Measurements from ENCODE around the gene ITGB5.
"Not testable (repeated sequence)": the region's sequence is repeated elsewhere in the genome, so short reads cannot be mapped to it uniquely, and the experiment has no call there.

Gene ITGB5

DNA sequence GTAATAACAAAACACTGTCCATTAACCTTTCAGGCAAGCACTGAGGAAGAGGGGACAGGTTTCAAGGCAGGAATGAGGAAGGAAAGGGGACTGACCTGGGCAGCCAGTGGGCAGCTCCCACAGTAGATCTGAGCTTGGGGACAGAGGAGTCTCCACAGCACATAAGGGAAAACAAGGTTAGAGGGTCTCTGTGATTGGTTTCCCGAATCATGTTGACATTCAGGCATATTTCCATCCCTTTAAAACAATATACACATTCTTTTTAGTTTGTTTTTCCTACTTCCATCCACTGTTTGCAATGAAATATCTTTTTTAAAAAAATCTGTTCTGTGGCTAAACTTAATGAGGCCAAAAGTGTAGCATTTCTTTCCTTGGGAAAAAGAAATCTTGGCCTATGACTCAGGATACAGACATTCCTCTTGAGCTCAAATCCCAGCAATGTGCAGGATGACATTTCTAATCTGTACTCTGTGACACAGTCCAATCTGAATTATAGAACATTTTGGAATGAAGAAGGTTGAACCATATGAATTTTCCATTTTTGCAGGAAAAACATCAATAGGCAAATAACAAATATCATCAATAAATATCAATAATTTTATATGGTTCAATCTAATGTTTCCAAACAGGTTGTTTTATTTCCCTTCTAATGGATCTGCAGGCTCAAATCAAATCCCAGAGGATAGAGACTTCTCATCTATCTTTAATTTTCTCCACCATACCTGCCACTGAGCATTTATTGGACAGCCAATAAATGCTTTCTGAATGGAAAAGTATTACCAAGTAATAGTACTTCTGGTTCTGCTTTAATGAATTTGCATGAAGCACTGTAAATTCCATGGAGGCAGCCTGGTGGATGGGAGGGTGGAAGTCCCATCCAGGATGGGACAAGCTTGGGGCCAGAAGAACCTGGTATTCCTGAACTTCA, 54.1 kb downstream of the ITGB5 start:
- no peak for FAIRE-seq

DNA sequence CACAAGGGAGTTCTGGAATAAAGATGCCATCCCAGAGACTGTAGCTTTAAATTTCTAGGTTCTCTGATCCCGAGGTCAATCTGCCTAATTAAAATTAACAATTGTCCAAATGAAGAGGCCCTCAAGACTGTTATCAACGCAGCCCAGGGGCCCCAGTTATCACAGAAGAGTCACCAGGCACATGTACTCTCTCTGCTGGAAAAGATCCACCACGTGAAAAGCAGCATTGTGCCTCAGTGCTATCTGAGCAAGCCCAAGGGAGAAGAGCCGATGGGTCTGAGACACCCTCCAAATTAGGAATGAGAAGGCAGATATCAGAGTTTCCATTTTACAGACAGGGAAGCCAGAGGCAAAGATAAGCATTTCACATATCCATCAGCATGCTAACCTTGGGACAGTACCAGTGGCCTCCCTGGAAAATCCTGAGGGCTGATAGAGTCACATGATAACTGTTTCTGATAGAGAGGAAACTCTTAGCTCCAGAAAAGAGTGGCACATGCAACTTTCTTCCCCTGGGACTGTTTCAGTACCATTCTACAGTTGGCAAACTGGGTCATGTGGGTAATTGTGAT, 55.5 kb downstream of the ITGB5 start:
- no peak for FAIRE-seq

DNA sequence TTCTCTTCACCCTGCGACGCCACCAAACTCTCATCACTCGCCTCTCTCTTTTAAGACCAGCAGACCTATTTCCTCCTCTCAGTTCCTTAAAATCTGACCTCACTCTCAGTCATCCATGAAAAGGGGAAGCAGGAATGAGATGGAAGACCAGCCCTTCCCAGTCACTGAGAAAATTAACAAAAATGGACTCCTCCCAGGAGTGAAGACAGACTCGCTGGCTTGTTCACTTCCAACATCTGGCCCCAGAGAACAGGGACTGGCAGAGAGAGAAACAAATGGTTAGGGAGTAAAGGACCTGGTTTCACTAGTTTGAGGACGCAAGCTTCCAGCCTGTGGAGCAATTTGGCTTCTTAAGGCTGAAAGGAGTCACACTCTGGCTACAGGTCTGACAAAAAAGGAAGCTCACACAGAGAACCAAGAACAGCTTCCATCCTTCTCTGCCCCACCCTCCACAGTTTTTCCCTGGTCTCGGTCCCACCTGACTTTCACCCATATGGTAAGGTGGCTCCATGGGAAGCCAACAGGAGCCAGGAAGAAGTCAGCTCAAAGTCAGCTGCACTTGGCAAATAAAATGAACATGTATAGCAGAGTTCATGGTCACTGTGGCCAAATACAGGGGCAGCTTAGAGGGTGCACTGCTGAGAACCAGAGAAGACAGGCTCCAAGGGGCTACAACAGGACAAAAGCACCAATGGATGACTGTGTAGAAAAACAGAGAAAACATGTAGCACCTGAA, 57.2 kb downstream of the ITGB5 start:
- FAIRE-seq, result no peak

DNA sequence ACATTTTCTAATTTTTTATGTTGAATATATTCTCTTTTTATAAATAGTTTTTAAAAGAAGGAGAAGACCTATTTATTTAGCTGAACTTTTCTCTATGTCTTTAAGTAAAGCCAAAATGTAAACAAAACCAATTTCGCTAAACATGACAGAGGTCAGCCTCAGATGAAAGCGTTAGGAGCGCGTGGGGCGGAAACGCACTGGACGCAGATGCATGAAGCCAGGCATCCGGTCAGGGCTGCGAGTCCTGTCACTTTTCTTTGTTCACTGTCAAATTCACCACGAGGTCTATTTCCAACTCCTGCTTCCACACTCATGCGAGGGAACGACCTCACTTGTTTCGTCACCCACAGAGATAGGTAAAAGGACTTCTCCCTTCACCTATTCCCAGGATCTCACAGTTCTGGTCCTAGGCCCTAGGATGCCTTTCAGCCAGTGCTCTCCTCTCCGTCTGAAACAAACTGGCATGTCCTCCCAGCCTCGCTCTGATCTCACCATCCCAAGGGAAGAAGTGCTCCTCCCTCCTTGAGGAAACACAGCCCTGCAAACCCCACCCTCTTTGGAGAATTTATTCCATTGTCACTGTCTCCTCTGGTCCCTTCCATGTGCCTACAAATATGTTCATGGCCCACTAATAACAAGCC, 57.9 kb downstream of the ITGB5 start:
- FAIRE-seq, result no peak

DNA sequence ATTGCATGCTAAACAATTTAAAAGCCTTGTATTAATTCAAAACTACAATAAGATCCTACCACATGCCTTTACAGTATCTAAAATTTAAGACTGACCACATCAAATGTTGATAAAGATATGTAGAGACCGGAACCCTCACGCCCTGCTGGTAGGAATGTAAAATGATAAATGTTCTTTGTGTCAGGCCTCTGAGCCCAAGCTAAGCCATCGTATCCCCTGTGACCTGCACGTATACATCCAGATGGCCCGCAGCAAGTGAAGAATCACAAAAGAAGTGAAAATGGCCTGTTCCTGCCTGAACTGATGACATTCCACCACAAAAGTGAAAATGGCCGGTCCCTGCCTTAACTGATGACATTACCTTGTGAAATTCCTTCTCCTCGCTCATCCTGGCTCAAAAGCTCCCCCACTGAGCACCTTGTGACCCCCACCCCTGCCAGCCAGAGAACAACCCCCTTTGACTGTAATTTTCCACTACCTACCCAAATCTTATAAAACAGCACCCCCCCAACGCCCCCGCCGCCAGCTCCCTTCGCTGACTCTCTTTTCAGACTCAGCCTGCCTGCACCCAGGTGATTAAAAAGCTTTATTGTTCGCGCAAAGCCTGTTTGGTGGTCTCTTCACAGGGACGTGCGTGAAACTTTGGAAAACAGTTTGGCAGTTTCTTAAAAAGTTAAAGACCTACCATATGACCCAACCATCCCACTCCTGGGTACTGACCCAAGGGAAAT, 59.5 kb downstream of the ITGB5 start:
- FAIRE-seq, result not testable (repeated sequence)

DNA sequence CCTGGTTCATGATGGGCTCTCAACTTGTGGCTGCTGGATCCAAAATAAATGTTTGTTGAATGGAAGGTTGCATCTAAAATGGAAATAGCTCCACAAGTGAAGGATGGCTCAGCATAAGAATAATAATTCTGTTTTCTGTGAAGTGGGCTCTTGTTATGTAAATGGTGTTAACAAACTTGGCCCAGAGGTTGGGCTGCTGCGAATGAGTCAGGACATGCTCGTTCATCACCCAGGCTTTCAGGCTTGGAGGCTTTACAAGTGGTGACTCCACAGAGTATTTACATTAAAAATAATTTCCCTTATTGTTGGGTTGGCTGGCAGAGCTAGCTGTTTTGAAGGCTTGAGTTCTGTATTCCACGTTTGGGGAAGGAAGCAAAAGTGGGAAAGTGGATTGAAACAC, 60.5 kb downstream of the ITGB5 start:
- FAIRE-seq, result no peak

DNA sequence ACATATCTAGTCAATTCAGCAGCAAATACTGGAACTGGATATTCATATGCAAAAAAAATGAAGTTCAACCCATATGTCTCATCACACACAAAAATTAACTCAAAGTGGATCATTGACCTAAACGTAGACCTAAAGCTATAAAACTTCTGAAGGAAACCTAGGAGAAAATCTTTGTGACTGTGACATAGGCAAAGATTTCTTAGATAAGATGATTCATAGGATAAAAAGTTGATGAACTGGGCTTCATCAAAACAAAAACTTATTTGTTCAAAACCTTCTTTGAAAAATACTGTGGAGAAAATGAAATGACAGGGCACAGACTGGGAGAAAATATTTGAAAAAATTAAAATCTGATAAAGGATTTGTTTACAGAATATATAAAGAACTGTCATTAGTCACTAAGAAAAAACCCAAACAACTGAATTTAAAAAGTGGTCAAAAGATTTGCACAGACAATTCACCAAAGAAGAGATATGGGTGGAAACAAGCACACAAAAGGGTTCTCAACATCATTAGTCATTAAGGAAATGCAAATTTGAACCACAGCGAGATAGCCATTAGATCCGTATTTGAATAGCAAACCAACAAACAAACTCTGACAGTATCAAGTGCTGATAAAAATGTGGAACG, 62.8 kb downstream of the ITGB5 start:
- no peak for FAIRE-seq

DNA sequence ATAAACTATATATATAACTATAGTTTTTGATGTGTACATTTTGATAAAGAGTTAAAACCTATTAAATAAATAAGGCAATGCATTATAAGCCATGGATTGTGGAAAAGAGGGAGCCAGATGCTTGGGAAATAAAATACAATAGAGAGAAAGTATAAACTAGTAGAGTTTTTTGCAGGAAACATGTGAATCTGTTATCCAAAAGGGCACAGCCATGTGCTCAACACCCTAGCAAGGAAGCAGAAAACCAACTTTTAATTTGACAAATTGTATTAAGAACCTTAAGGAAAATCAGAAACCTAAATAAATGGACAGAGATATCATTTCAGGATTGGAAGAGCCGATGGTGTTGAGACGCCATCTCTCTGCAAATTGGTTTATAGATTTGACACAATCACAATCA, 63.5 kb downstream of the ITGB5 start:
- no peak for FAIRE-seq

DNA sequence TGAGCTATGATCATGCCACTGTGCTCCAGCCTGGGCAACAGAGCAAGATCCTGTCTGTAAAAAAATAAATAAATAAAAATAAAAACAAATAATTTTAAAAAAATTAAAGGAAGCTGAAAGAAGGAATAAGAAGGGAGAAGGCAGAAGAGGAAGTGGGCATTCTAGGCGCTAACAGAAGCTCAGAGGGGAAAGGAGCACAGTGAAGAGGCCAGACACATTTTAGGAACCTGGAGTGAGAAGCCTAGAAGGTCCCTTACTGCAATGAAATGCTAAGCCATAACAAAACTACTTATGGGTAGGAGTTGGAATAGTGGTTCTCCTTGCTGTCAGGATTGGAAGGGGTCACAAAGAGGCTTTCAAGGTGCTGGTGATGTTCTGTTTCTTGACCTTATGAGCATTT, 64.0 kb downstream of the ITGB5 start:
- FAIRE-seq, result no peak

DNA sequence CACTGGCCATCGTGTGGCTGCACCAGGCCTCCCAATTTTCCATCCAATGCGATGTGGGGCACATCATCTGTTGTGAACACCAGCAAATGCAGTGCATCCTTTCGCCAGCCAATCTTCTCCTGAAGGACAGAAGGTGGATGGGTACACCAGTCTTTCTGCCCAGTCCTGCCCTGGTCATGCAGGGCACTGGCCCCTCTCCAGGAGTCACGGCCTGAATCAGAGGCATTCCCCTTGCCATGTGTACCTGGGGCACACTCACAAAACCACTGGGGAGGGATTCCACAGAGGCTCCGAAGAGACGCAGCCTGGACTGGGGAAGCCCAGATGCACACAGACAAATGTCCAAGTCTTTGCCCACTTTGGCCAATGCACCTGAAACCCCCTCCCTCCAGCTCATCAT, 65.8 kb downstream of the ITGB5 start:
- FAIRE-seq, result no peak

DNA sequence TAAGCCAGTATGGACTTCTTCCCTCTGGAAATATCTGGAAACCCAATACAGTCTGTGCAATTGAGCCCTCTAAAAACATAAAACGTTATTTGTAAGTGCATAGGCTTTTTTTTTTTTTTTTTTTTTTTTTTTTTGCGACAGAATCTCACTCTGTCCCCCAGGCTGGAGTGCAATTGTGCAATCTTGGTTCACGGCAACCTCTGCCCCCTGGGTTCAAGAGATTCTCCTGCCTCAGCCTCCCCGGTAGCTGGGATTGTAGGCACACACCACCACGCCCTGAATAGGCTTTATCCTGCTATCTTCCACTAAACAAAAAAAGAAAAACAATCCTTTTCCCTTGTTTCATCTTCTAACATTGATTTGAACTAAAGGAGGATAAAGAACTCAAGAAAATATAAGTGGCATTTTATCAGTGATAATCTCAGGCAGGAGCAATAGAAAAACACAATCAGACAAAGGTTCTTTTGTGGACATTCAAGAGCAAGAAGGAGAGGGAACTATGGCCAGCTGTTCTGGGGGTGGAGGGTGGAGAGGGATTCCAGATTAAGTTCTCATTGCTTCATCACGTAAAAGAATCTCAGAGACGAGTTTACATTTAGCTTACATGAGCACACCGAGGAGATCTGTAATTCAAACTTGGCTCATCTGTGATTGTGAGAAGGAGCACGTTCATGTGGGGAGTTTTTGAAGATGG, 68.6 kb downstream of the ITGB5 start:
- FAIRE-seq, result no peak

DNA sequence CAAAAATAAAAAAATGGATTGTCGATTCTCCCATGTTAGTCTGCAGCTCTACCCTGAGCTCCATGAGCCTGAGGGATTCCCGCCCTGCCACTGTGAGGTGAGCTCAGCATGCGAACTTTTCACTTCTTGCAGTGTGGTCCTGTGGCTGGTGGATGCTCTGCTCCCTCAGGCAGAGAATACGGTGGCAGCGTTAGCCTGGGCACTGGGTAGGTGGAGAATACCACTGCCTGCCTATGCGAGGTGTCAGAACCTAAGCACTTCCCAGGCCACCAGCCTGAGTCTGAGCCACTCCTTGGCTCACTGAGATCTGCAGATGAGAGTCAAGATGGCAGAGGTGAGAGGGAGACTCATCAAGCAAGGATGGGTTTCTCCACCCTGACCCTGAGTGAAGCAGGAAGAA, 70.1 kb downstream of the ITGB5 start:
- no peak for FAIRE-seq

DNA sequence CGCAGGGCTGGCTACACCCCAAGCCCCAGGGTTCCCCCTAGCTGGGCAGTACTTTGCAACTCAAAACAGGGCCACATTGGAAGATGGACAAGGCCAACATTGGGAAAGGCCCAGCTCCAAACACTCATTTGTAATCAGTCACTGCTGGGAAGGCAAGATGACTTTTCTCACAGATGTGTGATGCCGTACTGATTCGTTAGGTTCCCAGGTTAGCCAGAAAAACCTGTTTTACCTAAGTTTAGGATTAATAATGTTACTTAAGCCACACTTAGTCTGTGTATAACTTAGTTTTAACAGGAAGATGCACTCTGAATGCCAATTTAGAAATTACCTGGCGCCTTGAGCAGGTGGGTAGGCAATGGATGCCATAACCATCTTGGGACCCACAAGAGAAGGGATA, 71.0 kb downstream of the ITGB5 start:
- FAIRE-seq, result no peak

DNA sequence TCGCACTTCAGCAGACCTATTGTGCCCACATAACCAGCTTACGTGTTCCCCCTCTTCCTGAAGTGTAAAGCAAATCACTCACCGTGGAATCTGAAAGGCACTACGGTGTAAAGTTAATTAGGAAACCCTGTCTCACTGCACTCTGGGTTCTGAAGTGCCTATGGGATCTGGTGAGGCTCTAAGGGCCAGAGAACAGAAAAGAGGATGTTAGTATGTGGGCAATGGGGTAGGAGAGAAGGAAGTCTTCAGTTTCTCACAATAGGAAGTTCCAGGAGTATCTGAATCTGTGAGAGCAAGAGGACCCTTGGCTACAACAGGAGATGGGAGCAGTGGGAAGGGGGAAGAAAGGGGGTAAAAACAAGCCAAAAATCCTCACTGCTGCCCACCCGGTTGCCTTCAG, 71.4 kb downstream of the ITGB5 start:
- FAIRE-seq, result no peak

DNA sequence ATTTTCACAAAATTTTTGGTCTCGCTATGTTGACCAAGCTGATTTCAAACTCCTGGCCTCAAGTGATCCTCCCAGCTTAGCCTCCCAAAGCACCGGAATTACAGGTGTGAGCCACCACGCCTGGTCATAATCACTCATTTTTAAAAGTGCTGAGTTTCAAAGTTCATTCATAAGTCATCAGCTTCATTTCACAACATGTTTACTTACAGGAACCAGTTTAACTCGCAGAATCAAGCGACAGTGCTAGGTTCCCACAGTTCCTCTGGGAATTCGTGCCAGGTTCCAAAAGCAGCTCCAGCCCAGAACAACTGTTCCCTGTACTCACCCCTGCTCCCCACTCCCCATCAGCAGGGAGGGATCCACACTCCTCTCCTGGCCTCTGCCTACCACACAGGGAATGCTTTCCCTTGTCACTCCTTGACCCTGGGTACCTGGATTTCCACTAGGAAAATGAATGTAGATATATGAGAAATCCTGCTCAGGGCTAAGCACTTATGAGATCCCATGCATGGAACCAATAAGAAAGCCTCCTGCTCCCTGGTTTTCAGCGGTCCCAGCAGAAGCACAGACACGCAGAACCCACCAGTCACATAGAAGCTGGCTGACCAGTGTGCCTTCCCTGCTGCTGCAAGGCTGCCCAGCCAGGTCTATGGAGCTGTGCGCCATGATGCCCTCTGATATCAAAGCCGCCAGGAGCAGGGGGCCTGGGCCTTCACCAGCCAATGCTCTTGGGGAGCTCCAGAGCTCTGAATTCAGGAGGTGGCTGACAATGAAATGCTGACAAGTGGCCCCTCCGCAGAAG, 72.3 kb downstream of the ITGB5 start:
- FAIRE-seq, result no peak

DNA sequence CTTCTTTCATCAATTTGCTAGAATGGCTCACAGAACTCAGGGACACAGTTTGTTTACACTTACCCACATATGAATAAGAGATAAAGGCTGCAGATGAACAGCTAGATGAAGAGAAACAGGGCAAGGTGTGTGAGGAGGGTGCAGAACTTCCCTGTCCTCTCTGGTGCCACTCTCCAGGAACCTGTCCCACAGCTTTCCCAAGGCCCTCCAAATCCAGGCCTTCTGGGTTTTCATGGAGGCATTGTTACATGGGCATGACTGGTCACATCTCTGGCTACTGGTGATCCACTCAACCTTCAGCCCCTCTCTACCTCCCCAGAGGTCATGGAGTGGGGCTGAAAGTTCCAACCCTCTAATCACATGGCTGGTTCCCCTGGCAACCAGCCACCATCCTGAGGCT, 73.6 kb downstream of the ITGB5 start:
- no peak for FAIRE-seq

DNA sequence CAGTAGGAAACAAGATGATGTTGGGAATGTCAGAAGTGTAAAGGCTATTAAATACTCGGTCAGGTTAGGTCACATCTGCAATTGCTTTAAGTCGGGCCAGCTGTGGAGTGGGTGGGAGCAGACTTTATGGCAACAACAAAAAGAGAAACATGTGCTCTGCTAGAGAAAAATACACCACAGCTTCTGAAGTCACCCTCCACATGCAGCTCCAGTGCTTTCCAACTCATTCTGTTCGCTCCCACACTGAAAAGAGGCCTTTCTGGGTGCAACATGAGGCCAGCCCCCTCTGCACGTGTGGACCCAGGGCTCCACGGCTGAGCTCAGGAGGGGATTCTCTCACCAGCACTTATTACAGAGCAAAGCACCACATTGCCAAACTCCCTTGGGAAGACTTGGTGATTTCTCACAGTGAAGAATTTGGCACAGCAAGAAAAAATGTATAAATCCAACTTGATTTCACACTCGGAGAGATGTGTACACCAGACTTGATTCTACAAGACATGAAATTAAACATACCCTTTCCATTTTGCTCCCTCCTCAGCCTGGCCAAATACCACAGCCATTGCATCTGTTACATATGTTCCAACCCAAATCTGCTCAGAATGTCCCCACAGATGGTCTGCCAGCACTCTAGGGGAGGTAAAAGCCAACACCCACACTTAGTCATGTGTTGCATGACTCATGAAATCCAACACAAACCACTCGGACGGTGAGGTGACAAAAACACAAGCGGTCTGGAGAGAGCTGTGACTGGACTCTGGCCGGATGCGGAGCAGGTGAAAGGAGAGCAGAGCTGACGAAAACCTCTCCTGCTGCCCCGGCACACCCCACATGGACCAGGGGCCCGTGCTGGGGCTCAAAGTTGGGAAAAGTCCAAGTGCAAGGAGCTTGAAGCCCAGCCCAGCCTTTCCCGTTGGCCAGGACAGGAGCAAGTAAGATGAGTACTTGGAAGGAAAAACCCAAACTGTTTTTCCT, 74.6 kb downstream of the ITGB5 start:
- no peak for FAIRE-seq

DNA sequence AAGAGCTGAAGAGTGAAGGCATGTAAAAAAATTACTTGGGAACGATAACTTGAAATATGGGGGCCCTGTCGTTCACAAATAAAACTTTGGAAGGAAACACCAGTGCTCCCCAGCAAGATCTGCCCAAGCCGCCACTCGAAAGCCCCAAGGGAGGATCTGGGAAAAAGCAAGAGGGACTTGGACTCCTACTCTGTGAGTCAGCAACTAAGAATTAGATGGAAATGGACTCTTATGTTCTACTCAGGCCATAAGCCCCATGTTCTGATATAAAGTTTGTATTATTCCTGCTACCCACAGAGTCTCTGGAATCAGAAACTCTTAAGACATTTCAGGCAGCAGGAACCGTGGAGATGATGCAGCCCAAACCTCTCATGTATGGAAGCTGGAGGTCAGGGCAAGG, 75.7 kb downstream of the ITGB5 start:
- no peak for FAIRE-seq

DNA sequence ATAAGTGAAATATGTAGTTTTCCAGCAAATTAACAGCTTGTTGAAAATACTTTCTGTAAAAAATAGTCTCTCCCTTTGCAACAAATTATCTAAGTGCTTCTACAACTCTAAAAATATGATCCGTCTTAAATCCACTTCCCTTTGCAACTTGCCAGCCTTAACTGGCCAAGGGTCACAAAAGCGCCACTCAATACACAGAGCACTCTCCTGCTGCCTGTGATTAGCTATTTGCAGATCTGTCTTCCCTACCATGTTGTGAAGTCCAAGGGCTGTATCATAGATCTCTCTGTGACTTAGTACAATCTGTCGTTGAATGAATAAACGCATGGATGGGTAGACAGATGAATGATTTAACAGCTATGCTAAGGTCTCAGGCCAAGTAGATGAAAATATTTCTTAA, 76.2 kb downstream of the ITGB5 start:
- no peak for FAIRE-seq
